ENCODE measurements around the gene RNF213.

RNF213 gene

GRCh38 chr17:80263253-80264204 is 2.9 kb downstream of the RNF213 start:
- TF ChIP-seq MAX (IDR thresholded peaks at IDR 0.05; ENCODE audit: low read depth, low read length), result peak; percentile 14; the same call in 1 of the 2 replicates
- no peak for TF ChIP-seq POLR2A (IDR thresholded peaks at IDR 0.05; ENCODE audit: extremely low read depth, insufficient read length)
- H3K4me3 ChIP-seq (ENCODE audit: low read depth, low read length), result no peak overlapping the region
- DNase-seq (ENCODE audit: low read depth), result peak; percentile 60

GRCh38 chr17:80264205-80265075 is 3.8 kb downstream of the RNF213 start:
- peak; percentile 55 for DNase-seq (ENCODE audit: low read depth)
- H3K4me3 ChIP-seq (ENCODE audit: low read depth, low read length), result no peak overlapping the region
- TF ChIP-seq POLR2A (IDR thresholded peaks at IDR 0.05; ENCODE audit: extremely low read depth, insufficient read length) (no peak), MYC (IDR thresholded peaks at IDR 0.05; ENCODE audit: low read depth, low read length) (no peak), MAX (IDR thresholded peaks at IDR 0.05; ENCODE audit: low read depth, low read length) (no peak), CTCF (IDR thresholded peaks at IDR 0.05; ENCODE audit: low read depth, low read length) (no peak)

- DNase-seq (ENCODE audit: low read depth), result no peak
- H3K4me3 ChIP-seq (ENCODE audit: low read depth, low read length), result no peak overlapping the region
- TF ChIP-seq CTCF (IDR thresholded peaks at IDR 0.05; ENCODE audit: low read depth, low read length), result no peak
Measured at GRCh38 chr17:80265205-80266068, 4.8 kb downstream of the RNF213 start.

GRCh38 chr17:80267391-80267790 is 6.7 kb downstream of the RNF213 start:
- no peak overlapping the region for H3K4me3 ChIP-seq (ENCODE audit: low read depth, low read length)
- no peak for DNase-seq (ENCODE audit: low read depth)
- TF ChIP-seq POLR2A (IDR thresholded peaks at IDR 0.05; ENCODE audit: extremely low read depth, insufficient read length) (no peak), CTCF (IDR thresholded peaks at IDR 0.05; ENCODE audit: low read depth, low read length) (no peak), MYC (IDR thresholded peaks at IDR 0.05; ENCODE audit: low read depth, low read length) (no peak), MAX (IDR thresholded peaks at IDR 0.05; ENCODE audit: low read depth, low read length) (no peak)

- no peak for DNase-seq (ENCODE audit: low read depth)
- no peak overlapping the region for H3K4me3 ChIP-seq (ENCODE audit: low read depth, low read length)
- no peak for TF ChIP-seq MYC (IDR thresholded peaks at IDR 0.05; ENCODE audit: low read depth, low read length)
- no peak for TF ChIP-seq MAX (IDR thresholded peaks at IDR 0.05; ENCODE audit: low read depth, low read length)
- no peak for TF ChIP-seq CTCF (IDR thresholded peaks at IDR 0.05; ENCODE audit: low read depth, low read length)
- TF ChIP-seq POLR2A (IDR thresholded peaks at IDR 0.05; ENCODE audit: extremely low read depth, insufficient read length), result no peak
Measured at GRCh38 chr17:80268427-80268826, 7.8 kb downstream of the RNF213 start.

All from NB4 (cell line).